ENCODE measurements around the gene RIPOR1.
"Not testable (repeated sequence)": the region's sequence is repeated elsewhere in the genome, so short reads cannot be mapped to it uniquely, and the experiment has no call there.

Gene RIPOR1

DNA sequence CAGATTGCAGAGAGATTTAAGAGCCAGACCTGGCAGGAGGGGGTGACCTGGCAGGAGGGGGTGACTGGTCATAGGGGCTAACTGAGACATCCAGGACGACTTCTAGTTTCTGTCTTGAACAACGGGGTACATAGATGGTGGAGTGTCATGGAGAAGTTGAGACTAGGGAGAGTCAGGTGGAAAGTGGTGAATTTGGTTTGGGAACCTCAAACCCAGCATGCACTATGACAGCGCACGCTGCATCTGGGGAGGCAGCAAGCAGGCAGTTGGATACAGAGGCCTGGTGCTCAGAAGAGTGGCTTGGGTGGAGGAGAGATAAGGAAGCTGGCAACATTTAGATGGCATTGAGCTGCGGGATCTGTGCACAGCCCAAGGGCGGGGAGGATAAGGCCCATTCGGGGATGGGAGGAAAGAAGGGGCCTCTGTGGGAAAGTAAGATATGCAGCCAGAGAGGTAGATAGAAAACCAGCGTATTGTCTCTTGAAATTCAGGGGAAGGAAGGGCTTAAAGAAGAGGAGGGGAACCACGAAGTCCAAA lies 4.5 kb downstream of the RIPOR1 start:
- peaks cover 26% of the 10 kb centered on the region for H3K27me3 ChIP-seq (ENCODE audit: control insufficient read depth, low read length)
- H3K79me2 ChIP-seq (ENCODE audit: control insufficient read depth, low read length): peaks cover 8% of the 10 kb centered on the region
- no peaks in the 10 kb centered on the region for H3K9me2 ChIP-seq (replicated peaks; ENCODE audit: control insufficient read depth, low read length)
- H3K36me3 ChIP-seq (ENCODE audit: control insufficient read depth, low read length): no peaks in the 10 kb centered on the region
- no peak overlapping the region for H3K4me3 ChIP-seq (ENCODE audit: low read length)
- peaks cover 17% of the 10 kb centered on the region for H3F3A ChIP-seq (ENCODE audit: control insufficient read depth, insufficient read depth)
- H3K27ac ChIP-seq (ENCODE audit: low read depth, low read length): no peak overlapping the region
- peaks cover 4% of the 10 kb centered on the region; the same call in 1 of the 2 replicates for H4K20me1 ChIP-seq (ENCODE audit: control insufficient read depth, insufficient read depth, low read depth, low read length)
- H3K9me3 ChIP-seq (ENCODE audit: control insufficient read depth, insufficient read depth, low read length): no peaks in the 10 kb centered on the region
- peak overlapping the region; percentile 98; the same call in 1 of the 2 replicates for H3K4me2 ChIP-seq (ENCODE audit: low read length)
- no peak for TF ChIP-seq EZH2phosphoT487 (IDR thresholded peaks at IDR 0.05; ENCODE audit: borderline replicate concordance, low read length)
- TF ChIP-seq, protein P1, sequence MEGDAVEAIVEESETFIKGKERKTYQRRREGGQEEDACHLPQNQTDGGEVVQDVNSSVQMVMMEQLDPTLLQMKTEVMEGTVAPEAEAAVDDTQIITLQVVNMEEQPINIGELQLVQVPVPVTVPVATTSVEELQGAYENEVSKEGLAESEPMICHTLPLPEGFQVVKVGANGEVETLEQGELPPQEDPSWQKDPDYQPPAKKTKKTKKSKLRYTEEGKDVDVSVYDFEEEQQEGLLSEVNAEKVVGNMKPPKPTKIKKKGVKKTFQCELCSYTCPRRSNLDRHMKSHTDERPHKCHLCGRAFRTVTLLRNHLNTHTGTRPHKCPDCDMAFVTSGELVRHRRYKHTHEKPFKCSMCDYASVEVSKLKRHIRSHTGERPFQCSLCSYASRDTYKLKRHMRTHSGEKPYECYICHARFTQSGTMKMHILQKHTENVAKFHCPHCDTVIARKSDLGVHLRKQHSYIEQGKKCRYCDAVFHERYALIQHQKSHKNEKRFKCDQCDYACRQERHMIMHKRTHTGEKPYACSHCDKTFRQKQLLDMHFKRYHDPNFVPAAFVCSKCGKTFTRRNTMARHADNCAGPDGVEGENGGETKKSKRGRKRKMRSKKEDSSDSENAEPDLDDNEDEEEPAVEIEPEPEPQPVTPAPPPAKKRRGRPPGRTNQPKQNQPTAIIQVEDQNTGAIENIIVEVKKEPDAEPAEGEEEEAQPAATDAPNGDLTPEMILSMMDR (IDR thresholded peaks at IDR 0.05; ENCODE audit: low read depth, low read length, poor library complexity, severe bottlenecking): no peak
- H3K4me1 ChIP-seq (ENCODE audit: control insufficient read depth, low read length): peaks cover 77% of the 10 kb centered on the region

DNA sequence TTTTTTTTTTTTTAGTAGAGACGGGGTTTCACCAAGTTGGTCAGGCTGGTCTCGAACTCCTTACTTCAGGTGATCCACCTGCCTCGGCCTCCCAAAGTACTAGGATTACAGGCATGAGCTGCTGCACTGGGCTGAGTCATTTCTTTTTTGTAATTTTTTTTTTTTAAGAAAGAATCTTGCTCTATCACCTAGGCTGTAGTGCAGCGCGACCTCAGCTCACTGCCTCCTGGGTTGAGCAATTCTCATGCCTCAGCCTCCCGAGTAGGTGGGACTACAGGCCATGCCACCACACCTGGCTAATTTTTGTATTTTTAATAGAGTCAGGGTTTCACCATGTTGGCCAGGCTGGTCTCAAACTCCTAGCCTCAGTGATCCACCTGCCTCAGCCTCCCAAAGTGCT lies 5.4 kb downstream of the RIPOR1 start:
- H4K20me1 ChIP-seq (ENCODE audit: control insufficient read depth, insufficient read depth, low read depth, low read length): not testable (repeated sequence)

DNA sequence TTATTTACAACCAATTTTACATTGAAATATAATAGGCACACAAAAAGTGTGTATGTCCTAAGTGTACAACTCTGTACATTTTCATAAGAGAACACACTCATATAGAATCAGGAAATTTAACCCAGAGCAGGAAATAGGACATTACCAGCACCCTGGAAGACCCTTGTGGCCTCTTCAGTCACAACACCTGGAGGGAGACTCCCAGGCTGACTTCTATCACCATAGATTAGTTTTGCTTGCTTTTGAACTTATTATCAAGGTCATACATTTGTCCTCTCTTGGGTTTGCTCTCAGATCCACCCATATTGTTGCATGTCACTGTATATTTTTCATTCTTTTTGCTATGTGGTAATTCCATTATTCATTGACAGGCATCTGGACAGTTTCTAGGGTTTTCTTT lies 5.8 kb downstream of the RIPOR1 start:
- H3K9me2 ChIP-seq (replicated peaks; ENCODE audit: control insufficient read depth, low read length): no peaks in the 10 kb centered on the region
- H3K36me3 ChIP-seq (ENCODE audit: control insufficient read depth, low read length): no peaks in the 10 kb centered on the region
- no peak for TF ChIP-seq EZH2phosphoT487 (IDR thresholded peaks at IDR 0.05; ENCODE audit: borderline replicate concordance, low read length)
- TF ChIP-seq, protein P1 (IDR thresholded peaks at IDR 0.05; ENCODE audit: low read depth, low read length, poor library complexity, severe bottlenecking): no peak
- no peak overlapping the region for H3K4me2 ChIP-seq (ENCODE audit: low read length)
- H3K4me3 ChIP-seq (ENCODE audit: low read length): no peak overlapping the region
- H4K20me1 ChIP-seq (ENCODE audit: control insufficient read depth, insufficient read depth, low read depth, low read length): peaks cover 4% of the 10 kb centered on the region; the same call in 1 of the 2 replicates
- H3K79me2 ChIP-seq (ENCODE audit: control insufficient read depth, low read length): peaks cover 8% of the 10 kb centered on the region
- H3K9me3 ChIP-seq (ENCODE audit: control insufficient read depth, insufficient read depth, low read length): no peaks in the 10 kb centered on the region
- H3K27ac ChIP-seq (ENCODE audit: low read depth, low read length): no peak overlapping the region
- H3K27me3 ChIP-seq (ENCODE audit: control insufficient read depth, low read length): peaks cover 31% of the 10 kb centered on the region
- peaks cover 77% of the 10 kb centered on the region for H3K4me1 ChIP-seq (ENCODE audit: control insufficient read depth, low read length)
- peaks cover 26% of the 10 kb centered on the region for H3F3A ChIP-seq (ENCODE audit: control insufficient read depth, insufficient read depth)

More for the DNA sequence above, 5.4 kb downstream of the RIPOR1 start:
- not testable (repeated sequence) for H3K4me3 ChIP-seq (ENCODE audit: low read length); H3K27ac ChIP-seq (ENCODE audit: low read depth, low read length); H3K36me3 ChIP-seq (ENCODE audit: control insufficient read depth, low read length); H3K9me2 ChIP-seq (replicated peaks; ENCODE audit: control insufficient read depth, low read length); H3K9me3 ChIP-seq (ENCODE audit: control insufficient read depth, insufficient read depth, low read length); H3K4me2 ChIP-seq (ENCODE audit: low read length); H3K79me2 ChIP-seq (ENCODE audit: control insufficient read depth, low read length)
- Histone ChIP-seq H3F3A (ENCODE audit: control insufficient read depth, insufficient read depth) (peaks cover 22% of the 10 kb centered on the region), H3K27me3 (ENCODE audit: control insufficient read depth, low read length) (peaks cover 34% of the 10 kb centered on the region), H3K4me1 (ENCODE audit: control insufficient read depth, low read length) (peaks cover 79% of the 10 kb centered on the region)

DNA sequence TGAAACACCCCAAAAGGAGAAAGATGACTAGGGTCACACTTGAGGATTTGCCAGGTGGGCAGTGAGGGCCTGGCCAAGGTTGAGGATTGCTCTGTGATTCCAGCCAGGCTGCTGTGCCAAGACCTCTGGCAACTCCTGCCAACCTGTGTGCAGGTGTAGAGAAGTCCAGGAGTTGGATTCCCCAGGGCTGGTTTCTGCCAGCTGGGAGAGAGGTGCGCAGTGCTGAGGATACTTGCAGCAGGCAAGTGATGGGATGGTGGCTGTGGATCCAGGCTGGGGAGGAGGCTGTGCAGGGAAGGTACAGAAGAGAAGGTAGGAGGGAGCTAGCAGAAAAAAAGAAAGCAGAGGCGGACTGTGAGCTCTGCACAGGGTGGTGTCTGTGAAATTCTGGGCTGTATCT lies 6.6 kb downstream of the RIPOR1 start:
- peaks cover 5% of the 10 kb centered on the region for H3K36me3 ChIP-seq (ENCODE audit: control insufficient read depth, low read length)
- H3K27ac ChIP-seq (ENCODE audit: low read depth, low read length): no peak overlapping the region
- peaks cover 8% of the 10 kb centered on the region for H3K79me2 ChIP-seq (ENCODE audit: control insufficient read depth, low read length)
- peaks cover 26% of the 10 kb centered on the region for H3F3A ChIP-seq (ENCODE audit: control insufficient read depth, insufficient read depth)
- H3K9me3 ChIP-seq (ENCODE audit: control insufficient read depth, insufficient read depth, low read length): no peaks in the 10 kb centered on the region
- H3K27me3 ChIP-seq (ENCODE audit: control insufficient read depth, low read length): peaks cover 26% of the 10 kb centered on the region
- no peak overlapping the region for H3K4me3 ChIP-seq (ENCODE audit: low read length)
- H3K4me2 ChIP-seq (ENCODE audit: low read length): no peak overlapping the region
- H3K4me1 ChIP-seq (ENCODE audit: control insufficient read depth, low read length): peaks cover 70% of the 10 kb centered on the region
- peaks cover 4% of the 10 kb centered on the region; the same call in 1 of the 2 replicates for H4K20me1 ChIP-seq (ENCODE audit: control insufficient read depth, insufficient read depth, low read depth, low read length)
- no peak for TF ChIP-seq EZH2phosphoT487 (IDR thresholded peaks at IDR 0.05; ENCODE audit: borderline replicate concordance, low read length)
- TF ChIP-seq, protein P1 (IDR thresholded peaks at IDR 0.05; ENCODE audit: low read depth, low read length, poor library complexity, severe bottlenecking): no peak
- no peaks in the 10 kb centered on the region for H3K9me2 ChIP-seq (replicated peaks; ENCODE audit: control insufficient read depth, low read length)
